Measurements from ENCODE around the gene OXLD1. TPM values are rescaled to one million over a fixed set of nuclear protein-coding genes. Genes with fewer than 3 reads are reported as not detected.

OXLD1 gene
- total RNA-seq, 1 experiment from 2014 or later, result 75.9 TPM

DNA sequence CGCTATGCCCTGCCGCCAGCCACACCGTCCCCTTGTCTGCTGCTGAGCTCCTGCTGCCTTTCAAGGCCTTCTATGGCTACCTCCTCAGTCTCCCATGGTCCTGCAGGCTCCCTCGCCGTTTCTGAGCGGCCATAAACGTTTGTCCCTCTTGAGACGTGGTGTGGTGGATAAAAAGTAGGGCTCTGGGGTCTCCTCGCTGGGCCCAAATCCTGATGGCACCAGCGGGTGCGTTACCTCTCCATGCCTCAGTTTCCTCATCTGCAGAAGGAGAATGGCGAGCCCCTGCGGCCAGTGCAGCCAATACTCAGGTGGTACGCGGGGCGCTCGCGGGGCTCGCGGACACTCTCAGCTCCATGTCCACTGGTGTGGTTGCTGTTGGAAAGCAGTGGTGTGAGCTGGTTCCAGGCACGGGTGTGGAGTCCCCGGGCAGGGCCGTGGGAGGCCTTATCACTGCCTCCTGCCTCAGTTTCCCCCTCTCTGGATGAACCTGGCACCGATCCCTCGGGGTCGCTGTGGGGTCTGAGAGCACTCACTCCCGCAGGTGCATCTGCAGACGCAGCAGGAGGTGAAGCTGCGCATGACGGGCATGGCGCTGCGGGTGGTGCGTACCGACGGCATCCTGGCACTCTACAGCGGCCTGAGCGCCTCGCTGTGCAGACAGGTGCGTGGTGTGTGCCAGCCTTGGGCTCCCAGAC is 48.2 kb upstream of the OXLD1 start (continued):
- TF ChIP-seq CTCF (IDR thresholded peaks at IDR 0.05 in 2 of 3, conservative IDR thresholded peaks at IDR 0.05 in 1 of 3; ENCODE audit: borderline replicate concordance in 1 of 3, insufficient read depth in 1 of 3, low read depth in 2 of 3, low read length in 2 of 3), result no peak
- no peak for TF ChIP-seq POLR2AphosphoS5 (IDR thresholded peaks at IDR 0.05; ENCODE audit: low read depth, low read length)
- no peak for TF ChIP-seq REST (IDR thresholded peaks at IDR 0.05; ENCODE audit: low read depth)
- TF ChIP-seq SRF (IDR thresholded peaks at IDR 0.05; ENCODE audit: low read depth), result no peak
- TF ChIP-seq, protein P1, sequence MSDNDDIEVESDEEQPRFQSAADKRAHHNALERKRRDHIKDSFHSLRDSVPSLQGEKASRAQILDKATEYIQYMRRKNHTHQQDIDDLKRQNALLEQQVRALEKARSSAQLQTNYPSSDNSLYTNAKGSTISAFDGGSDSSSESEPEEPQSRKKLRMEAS (IDR thresholded peaks at IDR 0.05), result no peak
- no peak for TF ChIP-seq FOSL1 (IDR thresholded peaks at IDR 0.05; ENCODE audit: low read depth)
- no peak for TF ChIP-seq RAD21 (IDR thresholded peaks at IDR 0.05; ENCODE audit: low read depth)
- TF ChIP-seq EGR1 (IDR thresholded peaks at IDR 0.05; ENCODE audit: low read depth), result no peak

Measured in HCT116 (cell line).